Measurements from ENCODE around the gene EFCAB14. TPM values are rescaled to one million over a fixed set of nuclear protein-coding genes. Genes with fewer than 3 reads are reported as not detected.
A peak's percentile ranks its signal among the peaks of the same experiment; 100 is the strongest.
"Not testable (repeated sequence)": the region's sequence is repeated elsewhere in the genome, so short reads cannot be mapped to it uniquely, and the experiment has no call there.

The EFCAB14 gene
- total RNA-seq, 1 donor = 63.7 TPM

GRCh38 chr1:46697053-46697452 is 21.9 kb downstream of the EFCAB14 start:
- Histone ChIP-seq H3K9me3 (ENCODE audit: low read depth, low read length) (no peaks in the 10 kb centered on the region), H3K79me2 (ENCODE audit: insufficient read depth, low read length) (peaks cover 23% of the 10 kb centered on the region), H3K27me3 (ENCODE audit: insufficient read depth, low read length) (no peaks in the 10 kb centered on the region), H3K36me3 (ENCODE audit: insufficient read depth, low read length) (peaks cover 13% of the 10 kb centered on the region), H3K27ac (ENCODE audit: low read depth, low read length) (no peak overlapping the region), H4K20me1 (ENCODE audit: insufficient read depth, low read length) (peaks cover 9% of the 10 kb centered on the region), H3K4me2 (ENCODE audit: insufficient read depth, low read length) (no peak overlapping the region), H3K4me3 (ENCODE audit: insufficient read depth, low read length) (no peak overlapping the region), H2AFZ (ENCODE audit: low read length) (no peak overlapping the region), H3K4me1 (ENCODE audit: insufficient read depth, low read length) (peaks cover 4% of the 10 kb centered on the region)
- TF ChIP-seq, protein P1, sequence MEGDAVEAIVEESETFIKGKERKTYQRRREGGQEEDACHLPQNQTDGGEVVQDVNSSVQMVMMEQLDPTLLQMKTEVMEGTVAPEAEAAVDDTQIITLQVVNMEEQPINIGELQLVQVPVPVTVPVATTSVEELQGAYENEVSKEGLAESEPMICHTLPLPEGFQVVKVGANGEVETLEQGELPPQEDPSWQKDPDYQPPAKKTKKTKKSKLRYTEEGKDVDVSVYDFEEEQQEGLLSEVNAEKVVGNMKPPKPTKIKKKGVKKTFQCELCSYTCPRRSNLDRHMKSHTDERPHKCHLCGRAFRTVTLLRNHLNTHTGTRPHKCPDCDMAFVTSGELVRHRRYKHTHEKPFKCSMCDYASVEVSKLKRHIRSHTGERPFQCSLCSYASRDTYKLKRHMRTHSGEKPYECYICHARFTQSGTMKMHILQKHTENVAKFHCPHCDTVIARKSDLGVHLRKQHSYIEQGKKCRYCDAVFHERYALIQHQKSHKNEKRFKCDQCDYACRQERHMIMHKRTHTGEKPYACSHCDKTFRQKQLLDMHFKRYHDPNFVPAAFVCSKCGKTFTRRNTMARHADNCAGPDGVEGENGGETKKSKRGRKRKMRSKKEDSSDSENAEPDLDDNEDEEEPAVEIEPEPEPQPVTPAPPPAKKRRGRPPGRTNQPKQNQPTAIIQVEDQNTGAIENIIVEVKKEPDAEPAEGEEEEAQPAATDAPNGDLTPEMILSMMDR (IDR thresholded peaks at IDR 0.05; ENCODE audit: extremely low read depth, low read depth, low read length) = no peak
- DNase-seq (ENCODE audit: insufficient read length, low spot score, missing footprints) = no peak

GRCh38 chr1:46694676-46695075 is 24.2 kb downstream of the EFCAB14 start:
- not testable (repeated sequence) for H3K27me3 ChIP-seq (ENCODE audit: insufficient read depth, low read length); H2AFZ ChIP-seq (ENCODE audit: low read length); H3K27ac ChIP-seq (ENCODE audit: low read depth, low read length); H3K9me3 ChIP-seq (ENCODE audit: low read depth, low read length); H3K4me3 ChIP-seq (ENCODE audit: insufficient read depth, low read length); H3K4me2 ChIP-seq (ENCODE audit: insufficient read depth, low read length); H4K20me1 ChIP-seq (ENCODE audit: insufficient read depth, low read length); DNase-seq (ENCODE audit: insufficient read length, low spot score, missing footprints)
- Histone ChIP-seq H3K36me3 (ENCODE audit: insufficient read depth, low read length) (peaks cover 34% of the 10 kb centered on the region), H3K4me1 (ENCODE audit: insufficient read depth, low read length) (peaks cover 15% of the 10 kb centered on the region), H3K79me2 (ENCODE audit: insufficient read depth, low read length) (peaks cover 17% of the 10 kb centered on the region)

GRCh38 chr1:46692811-46693770 is 25.8 kb downstream of the EFCAB14 start:
- Histone ChIP-seq H3K79me2 (ENCODE audit: insufficient read depth, low read length) (peaks cover 9% of the 10 kb centered on the region), H3K36me3 (ENCODE audit: insufficient read depth, low read length) (peaks cover 49% of the 10 kb centered on the region), H3K4me2 (ENCODE audit: insufficient read depth, low read length) (no peak overlapping the region), H3K27me3 (ENCODE audit: insufficient read depth, low read length) (no peaks in the 10 kb centered on the region), H4K20me1 (ENCODE audit: insufficient read depth, low read length) (peaks cover 5% of the 10 kb centered on the region), H3K4me3 (ENCODE audit: insufficient read depth, low read length) (no peak overlapping the region), H3K27ac (ENCODE audit: low read depth, low read length) (no peak overlapping the region), H2AFZ (ENCODE audit: low read length) (no peak overlapping the region), H3K4me1 (ENCODE audit: insufficient read depth, low read length) (peaks cover 15% of the 10 kb centered on the region), H3K9me3 (ENCODE audit: low read depth, low read length) (no peaks in the 10 kb centered on the region)
- DNase-seq (ENCODE audit: insufficient read length, low spot score, missing footprints) = no peak
- TF ChIP-seq, protein P1 (IDR thresholded peaks at IDR 0.05; ENCODE audit: extremely low read depth, low read depth, low read length) = no peak

GRCh38 chr1:46691997-46692790 is 26.7 kb downstream of the EFCAB14 start:
- Histone ChIP-seq H3K4me1 (ENCODE audit: insufficient read depth, low read length) (peaks cover 21% of the 10 kb centered on the region), H3K36me3 (ENCODE audit: insufficient read depth, low read length) (peaks cover 54% of the 10 kb centered on the region), H2AFZ (ENCODE audit: low read length) (no peak overlapping the region), H3K79me2 (ENCODE audit: insufficient read depth, low read length) (peaks cover 9% of the 10 kb centered on the region), H3K9me3 (ENCODE audit: low read depth, low read length) (no peaks in the 10 kb centered on the region), H3K4me3 (ENCODE audit: insufficient read depth, low read length) (no peak overlapping the region), H3K27ac (ENCODE audit: low read depth, low read length) (peak overlapping the region; percentile 29), H4K20me1 (ENCODE audit: insufficient read depth, low read length) (peaks cover 5% of the 10 kb centered on the region), H3K27me3 (ENCODE audit: insufficient read depth, low read length) (no peaks in the 10 kb centered on the region), H3K4me2 (ENCODE audit: insufficient read depth, low read length) (no peak overlapping the region)
- DNase-seq (ENCODE audit: insufficient read length, low spot score, missing footprints) = no peak
- TF ChIP-seq, protein P1 (IDR thresholded peaks at IDR 0.05; ENCODE audit: extremely low read depth, low read depth, low read length) = peak; percentile 44

All from osteoblast (primary cell).